ENCODE measurements around the gene TTYH2. TPM values are rescaled to one million over a fixed set of nuclear protein-coding genes. Genes with fewer than 3 reads are reported as not detected.
"Not testable (repeated sequence)": the region's sequence is repeated elsewhere in the genome, so short reads cannot be mapped to it uniquely, and the experiment has no call there.

The TTYH2 gene
- polyA plus RNA-seq, 3 donors: 12.3 to 57.4 (median 18.7) TPM

DNA sequence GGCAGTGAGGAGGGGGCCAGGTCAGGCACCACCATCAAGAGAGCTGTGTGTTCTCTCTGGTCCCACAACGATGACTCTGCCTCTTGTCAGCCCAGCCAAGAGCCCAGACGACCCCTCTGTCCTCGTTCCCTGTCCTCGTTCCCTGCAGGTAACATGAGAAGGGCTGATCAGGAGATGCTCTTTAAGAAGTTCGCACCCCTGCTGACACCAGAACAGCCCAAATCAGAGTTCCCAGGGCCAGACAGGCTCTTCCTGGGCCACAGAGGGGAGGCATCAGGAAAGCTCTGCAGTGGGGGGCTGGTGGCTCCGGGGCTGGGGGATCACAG is 47.1 kb downstream of the TTYH2 start:
- Mint-ChIP-seq H3K27ac (peak overlapping the region in 3 of 7 donors; percentile 31 to 60 (median 38)), H3K4me3 (no peak overlapping the region), H3K36me3 (peaks cover 36 to 50% of the 10 kb centered on the region in 2 donors), H3K4me1 (no peaks in the 10 kb centered on the region), H3K9me3 (no peaks in the 10 kb centered on the region), H3K27me3 (ENCODE audit: low read depth in 3 of 3) (peaks cover 0 to 3% (median 2%) of the 10 kb centered on the region in 3 donors)
- H3K4me1 ChIP-seq (ENCODE audit: control insufficient read depth in 1 of 2, insufficient read depth in 2 of 2, low read length in 2 of 2): no peaks in the 10 kb centered on the region
- H2AFZ ChIP-seq (ENCODE audit: insufficient read depth, low read depth, low read length, poor library complexity, severe bottlenecking): no peak overlapping the region
- H3K4me3 ChIP-seq (replicated peaks in 1 of 3; ENCODE audit: low read depth in 2 of 3, low read length in 3 of 3): no peak overlapping the region
- H3K9ac ChIP-seq (ENCODE audit: insufficient read depth, low read length, poor library complexity, severe bottlenecking): no peak overlapping the region
- DNase-seq: no peak
- peaks cover 26 to 56% of the 10 kb centered on the region in 2 donors for H3K36me3 ChIP-seq (replicated peaks in 1 of 2; ENCODE audit: control insufficient read depth in 1 of 2, insufficient read depth in 2 of 2, low read length in 2 of 2)
- 98% methylated on average over 5 of the region's 6 CpGs for WGBS (ENCODE audit: insufficient coverage)
- no peak for TF ChIP-seq CTCF (IDR thresholded peaks at IDR 0.05)
- no peaks in the 10 kb centered on the region for H3K79me2 ChIP-seq (ENCODE audit: insufficient read depth, low read length)
- no peaks in the 10 kb centered on the region for H3K9me3 ChIP-seq (replicated peaks in 1 of 2; ENCODE audit: control insufficient read depth in 1 of 2, insufficient read depth in 1 of 2, low read length in 2 of 2)
- no peaks in the 10 kb centered on the region for H4K20me1 ChIP-seq (ENCODE audit: insufficient read depth, low read length)
- intact Hi-C loops (cut with micrococcal nuclease): no loop called here
- no peaks in the 10 kb centered on the region for H3K27me3 ChIP-seq (ENCODE audit: control insufficient read depth in 2 of 2, insufficient read depth in 2 of 2, low read length in 2 of 2)
- H3K4me2 ChIP-seq (replicated peaks; ENCODE audit: extremely low read depth, low read length, poor library complexity, severe bottlenecking): no peak overlapping the region
- H3K27ac ChIP-seq (ENCODE audit: low read depth in 1 of 2, low read length in 2 of 2): no peak overlapping the region

GRCh38 chr17:74262601-74263000 is 49.2 kb downstream of the TTYH2 start:
- peak overlapping the region in 2 of 7 donors; percentile 13 to 78 for H3K27ac Mint-ChIP-seq
- H3K9me3 Mint-ChIP-seq: peaks cover 5 to 8% (median 6%) of the 10 kb centered on the region in 7 donors
- peaks cover 0 to 3% of the 10 kb centered on the region in 2 donors for H3K9me3 ChIP-seq (replicated peaks in 1 of 2; ENCODE audit: control insufficient read depth in 1 of 2, insufficient read depth in 1 of 2, low read length in 2 of 2)
- H3K4me1 ChIP-seq (ENCODE audit: control insufficient read depth in 1 of 2, insufficient read depth in 2 of 2, low read length in 2 of 2): no peaks in the 10 kb centered on the region
- no peak for DNase-seq
- no peak overlapping the region for H3K4me3 ChIP-seq (replicated peaks in 1 of 3; ENCODE audit: low read depth in 2 of 3, low read length in 3 of 3)
- H4K20me1 ChIP-seq (ENCODE audit: insufficient read depth, low read length): no peaks in the 10 kb centered on the region
- peaks cover 15 to 34% of the 10 kb centered on the region in 2 donors for H3K36me3 ChIP-seq (replicated peaks in 1 of 2; ENCODE audit: control insufficient read depth in 1 of 2, insufficient read depth in 2 of 2, low read length in 2 of 2)
- no peak overlapping the region for H3K4me3 Mint-ChIP-seq
- H3K36me3 Mint-ChIP-seq: peaks cover 20 to 31% of the 10 kb centered on the region in 2 donors
- H3K4me1 Mint-ChIP-seq: no peaks in the 10 kb centered on the region
- no peak overlapping the region for H3K9ac ChIP-seq (ENCODE audit: insufficient read depth, low read length, poor library complexity, severe bottlenecking)
- intact Hi-C loops (cut with micrococcal nuclease): no loop called here
- H3K27me3 Mint-ChIP-seq (ENCODE audit: low read depth in 3 of 3): peaks cover 3 to 5% (median 3%) of the 10 kb centered on the region in 3 donors
- no peak overlapping the region for H3K4me2 ChIP-seq (replicated peaks; ENCODE audit: extremely low read depth, low read length, poor library complexity, severe bottlenecking)
- WGBS (ENCODE audit: insufficient coverage): 93% methylated on average over 2 of the region's 7 CpGs
- no peak overlapping the region for H2AFZ ChIP-seq (ENCODE audit: insufficient read depth, low read depth, low read length, poor library complexity, severe bottlenecking)
- no peaks in the 10 kb centered on the region for H3K27me3 ChIP-seq (ENCODE audit: control insufficient read depth in 2 of 2, insufficient read depth in 2 of 2, low read length in 2 of 2)
- no peak overlapping the region for H3K27ac ChIP-seq (ENCODE audit: low read depth in 1 of 2, low read length in 2 of 2)
- H3K79me2 ChIP-seq (ENCODE audit: insufficient read depth, low read length): no peaks in the 10 kb centered on the region
- no peak for TF ChIP-seq CTCF (IDR thresholded peaks at IDR 0.05)

GRCh38 chr17:74267054-74267453 is 53.7 kb downstream of the TTYH2 start:
- intact Hi-C loops (cut with micrococcal nuclease); H3K27ac Mint-ChIP-seq; H3K4me1 Mint-ChIP-seq; H3K4me3 ChIP-seq (replicated peaks in 1 of 3; ENCODE audit: low read depth in 2 of 3, low read length in 3 of 3); H3K4me3 Mint-ChIP-seq; H3K36me3 Mint-ChIP-seq; DNase-seq; H4K20me1 ChIP-seq (ENCODE audit: insufficient read depth, low read length); H3K4me2 ChIP-seq (replicated peaks; ENCODE audit: extremely low read depth, low read length, poor library complexity, severe bottlenecking); H3K9me3 Mint-ChIP-seq; H3K4me1 ChIP-seq (ENCODE audit: control insufficient read depth in 1 of 2, insufficient read depth in 2 of 2, low read length in 2 of 2); H3K27ac ChIP-seq (ENCODE audit: low read depth in 1 of 2, low read length in 2 of 2); H2AFZ ChIP-seq (ENCODE audit: insufficient read depth, low read depth, low read length, poor library complexity, severe bottlenecking); H3K79me2 ChIP-seq (ENCODE audit: insufficient read depth, low read length); H3K27me3 ChIP-seq (ENCODE audit: control insufficient read depth in 2 of 2, insufficient read depth in 2 of 2, low read length in 2 of 2); H3K9ac ChIP-seq (ENCODE audit: insufficient read depth, low read length, poor library complexity, severe bottlenecking); H3K9me3 ChIP-seq (replicated peaks in 1 of 2; ENCODE audit: control insufficient read depth in 1 of 2, insufficient read depth in 1 of 2, low read length in 2 of 2); H3K36me3 ChIP-seq (replicated peaks in 1 of 2; ENCODE audit: control insufficient read depth in 1 of 2, insufficient read depth in 2 of 2, low read length in 2 of 2): not testable (repeated sequence)
- WGBS (ENCODE audit: insufficient coverage): 96% methylated on average over 3 of the region's 4 CpGs
- H3K27me3 Mint-ChIP-seq (ENCODE audit: low read depth in 3 of 3): peaks cover 14 to 23% (median 18%) of the 10 kb centered on the region in 3 donors
